Middle frontal gyrus (tissue), 1 donor: ENCODE results near the gene RYR3.

ENCODE experiments used
- DNase-seq: peaks from one replicate; pipeline ENCODE4 v3.0.0-alpha.2; 2015; ENCODE audit warnings: low spot score; ENCODE audit errors: extremely low spot score

RYR3 gene

GRCh38 chr15:33865416-33865815 is 554.6 kb downstream of the RYR3 start:
- no peak for DNase-seq

- DNase-seq = no peak
These were observed 555.5 kb downstream of the RYR3 start for GRCh38 chr15:33866101-33866737.

- no peak for DNase-seq
These were observed 561.2 kb downstream of the RYR3 start for GRCh38 chr15:33871980-33872379.

- DNase-seq = no peak
These were observed 561.8 kb downstream of the RYR3 start for GRCh38 chr15:33872416-33873106.

DNA sequence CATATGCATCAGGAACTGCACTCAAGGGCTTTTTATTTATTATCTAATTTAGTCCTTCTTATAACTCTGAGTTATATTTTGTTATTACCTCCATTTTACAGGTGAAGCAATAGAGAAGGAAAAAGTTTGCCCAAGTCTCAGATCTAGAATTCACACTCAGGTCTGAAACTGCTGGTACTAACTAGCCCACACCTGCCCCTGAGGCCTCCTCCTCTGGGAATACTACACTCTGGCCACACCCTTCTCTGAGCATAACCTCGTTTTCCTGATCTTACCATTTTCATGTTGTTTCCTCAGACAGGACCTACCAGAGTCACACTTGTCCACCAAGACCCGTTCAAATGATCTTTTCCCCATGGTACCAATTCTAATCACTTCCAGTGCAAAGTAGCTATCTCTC is 563.4 kb downstream of the RYR3 start:
- no peak for DNase-seq

DNA sequence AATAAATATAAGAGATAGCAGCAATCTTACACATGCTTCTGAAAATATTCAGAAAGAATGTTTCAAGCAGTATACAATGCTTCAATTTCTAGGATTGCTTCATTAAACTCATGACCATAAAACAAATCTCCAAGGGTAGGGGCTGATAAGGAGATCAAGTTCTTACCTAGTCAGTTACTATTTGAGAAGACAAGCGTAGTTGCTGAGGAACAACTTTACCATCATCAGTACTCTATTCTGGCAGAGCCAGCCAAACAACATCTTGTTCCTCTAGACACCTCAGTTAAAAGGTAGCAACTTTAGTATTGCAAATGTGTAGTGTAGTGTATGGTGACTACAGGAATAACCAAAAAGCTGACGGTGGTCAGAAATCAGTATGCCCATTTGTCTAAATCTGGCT is 572.2 kb downstream of the RYR3 start:
- no peak for DNase-seq

DNA sequence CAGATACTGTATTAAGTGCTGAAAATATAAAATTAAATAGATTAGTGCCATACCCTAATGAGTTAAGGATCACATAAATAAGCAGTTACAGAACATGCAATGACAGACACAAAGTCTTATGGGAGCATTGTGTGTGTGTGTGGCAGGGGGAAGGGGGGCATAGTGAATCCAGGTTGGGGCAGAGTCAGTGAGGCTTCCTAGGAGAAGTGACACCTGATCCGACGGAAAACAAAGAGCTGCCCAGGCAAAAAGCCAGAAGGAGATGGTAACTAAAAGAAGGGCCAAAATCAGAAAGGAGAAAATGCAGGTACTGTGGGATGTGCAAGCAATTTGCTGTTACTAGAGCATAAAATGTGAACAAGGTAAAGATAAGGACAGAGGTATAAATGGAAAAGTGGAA is 577.4 kb downstream of the RYR3 start:
- no peak for DNase-seq

- no peak for DNase-seq
These were observed 583.4 kb downstream of the RYR3 start for GRCh38 chr15:33894193-33894592.

DNA sequence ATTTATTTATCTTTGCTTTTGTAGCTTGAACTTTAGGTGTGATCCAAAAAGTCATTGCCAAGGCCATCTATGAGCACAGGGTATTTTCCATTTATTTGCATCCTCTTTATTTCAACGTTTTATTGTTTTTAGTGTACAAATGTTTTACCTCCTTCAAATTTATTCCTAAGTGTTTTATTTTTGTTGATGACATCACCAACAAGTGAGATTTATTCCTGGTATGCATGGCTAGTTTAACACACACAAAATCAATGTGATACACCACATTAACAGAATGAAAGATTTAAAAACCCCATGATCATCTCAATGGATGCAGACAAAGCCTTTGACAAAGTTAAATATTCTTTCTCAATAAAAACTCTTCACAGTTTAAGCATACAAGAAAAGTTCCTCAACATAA is 591.3 kb downstream of the RYR3 start:
- no peak for DNase-seq

DNA sequence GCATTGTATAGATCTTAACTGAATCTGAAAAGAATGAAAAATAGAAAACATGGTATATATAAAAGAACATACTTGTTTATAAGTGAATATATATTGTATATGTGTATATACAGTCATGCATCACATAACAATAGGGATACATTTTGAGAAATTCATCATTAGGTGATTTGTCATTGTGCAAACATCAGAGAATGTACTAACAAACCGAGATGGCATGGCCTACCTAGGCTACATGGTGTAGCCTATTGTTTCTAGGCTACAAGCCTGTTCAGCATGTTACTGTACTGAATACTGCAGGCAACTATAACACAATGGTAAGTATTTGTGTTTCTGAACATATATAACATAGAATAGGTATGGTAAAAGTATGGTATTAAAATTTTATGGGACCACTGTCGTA is 592.9 kb downstream of the RYR3 start:
- no peak for DNase-seq

DNA sequence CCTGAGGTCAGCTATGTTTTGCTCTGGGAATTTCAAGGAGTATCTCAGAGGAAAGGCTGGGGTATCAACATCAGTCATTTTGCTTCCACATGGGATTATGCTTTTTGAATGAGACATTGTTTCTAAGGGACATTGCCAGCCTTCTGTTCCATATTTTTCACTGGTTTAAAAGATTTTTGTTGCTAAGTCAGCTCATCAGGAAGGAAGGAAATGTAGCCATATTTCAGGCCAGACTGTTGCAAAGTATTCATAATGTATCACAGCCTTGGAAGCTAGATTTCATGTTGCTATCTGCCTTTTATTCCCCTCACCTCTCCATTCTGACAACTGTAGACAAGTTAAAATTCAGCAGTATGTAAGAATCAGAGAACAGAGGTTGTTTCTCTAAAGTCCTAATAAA is 596.6 kb downstream of the RYR3 start:
- no peak for DNase-seq

GRCh38 chr15:33908406-33908805 is 597.6 kb downstream of the RYR3 start:
- no peak for DNase-seq

DNA sequence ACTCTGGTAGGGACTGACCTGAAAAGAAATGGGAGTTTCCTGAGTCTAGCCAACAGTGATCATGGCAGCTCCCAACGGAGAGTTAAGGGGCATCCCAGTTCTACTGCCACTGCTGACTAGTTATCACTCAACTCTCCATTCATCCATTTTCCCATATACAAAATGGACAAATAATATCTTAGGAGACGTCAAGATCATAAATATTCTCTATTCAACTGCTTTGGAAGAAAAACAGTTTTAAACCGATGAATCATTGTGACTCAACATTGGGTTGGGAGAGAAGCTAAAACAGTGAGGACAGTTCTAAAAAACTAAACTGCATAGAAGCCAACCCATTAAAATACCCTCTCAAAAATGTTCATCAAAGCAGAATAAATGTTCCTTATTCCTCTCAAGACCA is 600.0 kb downstream of the RYR3 start:
- no peak for DNase-seq

DNA sequence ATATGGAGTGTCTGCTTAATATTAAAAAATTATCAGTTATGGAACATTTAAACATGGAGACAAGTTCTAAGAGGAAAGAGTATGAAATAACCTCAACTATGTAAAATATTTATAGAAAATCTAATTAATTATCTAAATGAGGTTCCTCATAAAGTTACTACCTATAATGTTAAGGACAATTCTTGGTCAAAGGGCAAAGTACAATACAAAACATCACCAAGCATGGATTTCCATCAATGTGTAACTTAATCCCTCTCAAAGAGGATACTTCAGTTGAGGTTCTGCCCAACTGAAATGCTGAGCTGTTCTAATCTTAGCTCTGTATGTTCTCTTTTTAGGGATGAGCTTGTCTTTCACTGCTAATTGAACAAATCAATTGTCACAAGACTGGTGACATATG is 601.6 kb downstream of the RYR3 start:
- no peak for DNase-seq

DNA sequence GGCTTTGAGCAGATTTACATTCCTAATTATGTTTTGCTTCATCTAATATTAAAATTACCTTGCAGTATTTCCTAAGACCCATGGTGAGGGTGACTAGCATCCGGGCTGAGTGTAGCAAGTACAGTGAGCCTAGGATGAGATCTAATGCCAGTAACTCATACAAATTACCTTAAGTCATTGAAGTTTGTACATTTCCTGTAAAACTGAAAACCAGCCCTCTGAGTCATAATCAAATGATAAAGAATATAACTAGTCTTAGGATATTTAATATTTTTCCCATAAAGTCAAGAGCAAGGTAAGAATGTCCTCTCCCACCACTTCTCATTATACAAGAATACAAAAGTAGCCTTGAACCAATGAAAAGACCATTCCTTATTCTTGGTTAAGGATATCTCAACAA is 602.7 kb downstream of the RYR3 start:
- no peak for DNase-seq
